GM12865 (cell line): Measurements from ENCODE around the gene METTL16.
A peak's percentile ranks its signal among the peaks of the same experiment; 100 is the strongest.
"Not testable (repeated sequence)": the region's sequence is repeated elsewhere in the genome, so short reads cannot be mapped to it uniquely, and the experiment has no call there.

ENCODE experiments used
- DNase-seq: peaks from one replicate; pipeline ENCODE4 v3.0.0; 2010; ENCODE audit warnings: low read depth
- H3K4me3 ChIP-seq: 2 replicates; pipeline ENCODE4 v1.5.1; 2011; ENCODE audit warnings: mild to moderate bottlenecking, low read depth, low read length, control low read depth
- CTCF ChIP-seq: IDR thresholded peaks from 2 replicates; pipeline ENCODE4 v1.5.1; 2011; ENCODE audit warnings: low read length, control low read depth, low read depth, inconsistent platforms; ENCODE audit not compliant: insufficient read depth; ENCODE audit errors: missing control alignments

METTL16 gene

GRCh38 chr17:2500446-2500845, 11.2 kb downstream of the METTL16 start:
- no peak overlapping the region for H3K4me3 ChIP-seq
- no peak for TF ChIP-seq CTCF
- no peak for DNase-seq

GRCh38 chr17:2489286-2489685, 22.4 kb downstream of the METTL16 start:
- peak overlapping the region; percentile 3; the same call in 1 of the 2 replicates for H3K4me3 ChIP-seq
- DNase-seq, result peak; percentile 65

GRCh38 chr17:2487306-2487705, 24.4 kb downstream of the METTL16 start:
- H3K4me3 ChIP-seq, result no peak overlapping the region
- TF ChIP-seq CTCF, result no peak
- DNase-seq, result no peak

- not testable (repeated sequence) for DNase-seq, H3K4me3 ChIP-seq
Observed at GRCh38 chr17:2486709-2487108, 25.0 kb downstream of the METTL16 start.

GRCh38 chr17:2485970-2486369, 25.7 kb downstream of the METTL16 start:
- no peak overlapping the region for H3K4me3 ChIP-seq
- no peak for DNase-seq
- TF ChIP-seq CTCF, result no peak

GRCh38 chr17:2485543-2485942, 26.1 kb downstream of the METTL16 start:
- no peak for TF ChIP-seq CTCF
- no peak for DNase-seq
- no peak overlapping the region for H3K4me3 ChIP-seq

GRCh38 chr17:2484876-2485275, 26.8 kb downstream of the METTL16 start:
- no peak for TF ChIP-seq CTCF
- no peak overlapping the region for H3K4me3 ChIP-seq
- DNase-seq, result no peak

GRCh38 chr17:2483084-2483483, 28.6 kb downstream of the METTL16 start:
- no peak overlapping the region for H3K4me3 ChIP-seq
- DNase-seq, result no peak
- TF ChIP-seq CTCF, result no peak
